ENCODE data around the gene CDC42EP1. TPM values are rescaled to one million over a fixed set of nuclear protein-coding genes. Genes with fewer than 3 reads are reported as not detected.
"Not testable (repeated sequence)": the region's sequence is repeated elsewhere in the genome, so short reads cannot be mapped to it uniquely, and the experiment has no call there.

CDC42EP1 gene
- total RNA-seq, 2 donors from 2014 or later, result 28.6 to 97.0 TPM

GRCh38 chr22:37582526-37582925 lies 22.2 kb downstream of the CDC42EP1 start:
- no peak for DNase-seq (ENCODE audit: low spot score)
- WGBS, result 89% methylated on average over 4 of the region's 4 CpGs
- Histone ChIP-seq H3K4me3 (no peak overlapping the region), H3K9me3 (no peaks in the 10 kb centered on the region), H3K36me3 (no peaks in the 10 kb centered on the region), H3K4me1 (replicated peaks) (no peaks in the 10 kb centered on the region), H3K27ac (no peak overlapping the region), H3K27me3 (replicated peaks; ENCODE audit: insufficient read depth) (no peaks in the 10 kb centered on the region)
- TF ChIP-seq POLR2AphosphoS5 (IDR thresholded peaks at IDR 0.05) (no peak), POLR2A (IDR thresholded peaks at IDR 0.05) (no peak), CTCF (IDR thresholded peaks at IDR 0.05) (no peak)
- intact Hi-C loops (cut with DNase I), result no loop called here

GRCh38 chr22:37588546-37589215 lies 28.4 kb downstream of the CDC42EP1 start:
- DNase-seq (ENCODE audit: low spot score), result no peak
- TF ChIP-seq CTCF (IDR thresholded peaks at IDR 0.05) (no peak), POLR2AphosphoS5 (IDR thresholded peaks at IDR 0.05) (no peak), POLR2A (IDR thresholded peaks at IDR 0.05) (no peak)
- Histone ChIP-seq H3K27me3 (replicated peaks; ENCODE audit: insufficient read depth) (no peaks in the 10 kb centered on the region), H3K4me3 (no peak overlapping the region), H3K36me3 (no peaks in the 10 kb centered on the region), H3K4me1 (replicated peaks) (no peaks in the 10 kb centered on the region), H3K9me3 (no peaks in the 10 kb centered on the region), H3K27ac (no peak overlapping the region)
- intact Hi-C loops (cut with DNase I), result no loop called here
- 61% methylated on average over 11 of the region's 11 CpGs for WGBS

GRCh38 chr22:37589636-37590035 lies 29.4 kb downstream of the CDC42EP1 start:
- DNase-seq (ENCODE audit: low spot score), result no peak
- no peaks in the 10 kb centered on the region for H3K9me3 ChIP-seq
- no peaks in the 10 kb centered on the region for H3K27me3 ChIP-seq (replicated peaks; ENCODE audit: insufficient read depth)
- no peaks in the 10 kb centered on the region for H3K4me1 ChIP-seq (replicated peaks)
- no peaks in the 10 kb centered on the region for H3K36me3 ChIP-seq
- no peak overlapping the region for H3K4me3 ChIP-seq
- H3K27ac ChIP-seq, result no peak overlapping the region
- 86% methylated on average over 5 of the region's 5 CpGs for WGBS
- intact Hi-C loops (cut with DNase I), result loop anchor here (10.0 kb wide), 1 partner anchor 55 kb away; no protein-coding TSS in a partner anchor
- TF ChIP-seq POLR2A (IDR thresholded peaks at IDR 0.05) (no peak), POLR2AphosphoS5 (IDR thresholded peaks at IDR 0.05) (no peak), CTCF (IDR thresholded peaks at IDR 0.05) (no peak)

- not testable (repeated sequence) for H3K9me3 ChIP-seq; H3K36me3 ChIP-seq; DNase-seq (ENCODE audit: low spot score); H3K4me3 ChIP-seq; H3K27me3 ChIP-seq (replicated peaks; ENCODE audit: insufficient read depth); H3K27ac ChIP-seq; H3K4me1 ChIP-seq (replicated peaks)
- intact Hi-C loops (cut with DNase I), result loop anchor here (10.0 kb wide), 1 partner anchor 56 kb away; no protein-coding TSS in a partner anchor
- 92% methylated on average over 6 of the region's 6 CpGs for WGBS
Measured at GRCh38 chr22:37591081-37591480, 30.8 kb downstream of the CDC42EP1 start.

- no peak for DNase-seq (ENCODE audit: low spot score)
- TF ChIP-seq POLR2AphosphoS5 (IDR thresholded peaks at IDR 0.05) (no peak), POLR2A (IDR thresholded peaks at IDR 0.05) (no peak), CTCF (IDR thresholded peaks at IDR 0.05) (no peak)
- Histone ChIP-seq H3K9me3 (no peaks in the 10 kb centered on the region), H3K36me3 (no peaks in the 10 kb centered on the region), H3K4me1 (replicated peaks) (no peaks in the 10 kb centered on the region), H3K27me3 (replicated peaks; ENCODE audit: insufficient read depth) (no peaks in the 10 kb centered on the region), H3K27ac (no peak overlapping the region), H3K4me3 (no peak overlapping the region)
- 80% methylated on average over 12 of the region's 12 CpGs for WGBS
- intact Hi-C loops (cut with DNase I), result loop anchor here (10.0 kb wide), 1 partner anchor 57 kb away; no protein-coding TSS in a partner anchor
Measured at GRCh38 chr22:37591823-37592404, 31.6 kb downstream of the CDC42EP1 start.
